ENCODE data around the gene ZC3H12D. TPM values are rescaled to one million over a fixed set of nuclear protein-coding genes. Genes with fewer than 3 reads are reported as not detected.
A peak's percentile ranks its signal among the peaks of the same experiment; 100 is the strongest.

ZC3H12D gene
- 100 to 1,000 TPM; 106 to 170 TPM for total RNA-seq

- Mint-ChIP-seq H3K4me3 (peak within 1 kb of the TSS; percentile 93 to 97), H3K36me3 (ENCODE audit: insufficient read depth in 2 of 2) (peaks cover 35% of the 10 kb centered on the region in 2 donors), H3K9me3 (no peaks in the 10 kb centered on the region), H3K4me1 (ENCODE audit: low read depth) (peaks cover 79% of the 10 kb centered on the region), H3K27me3 (ENCODE audit: low read depth) (no peaks in the 10 kb centered on the region), H3K27ac (peak within 1 kb of the TSS; percentile 98)
- ATAC-seq (replicated peaks in 1 of 2) (peak; percentile 76 to 85), DNase-seq (peak; percentile 84 to 87)
Measured at GRCh38 chr6:149484733-149485700, at the start of gene ZC3H12D. TSS of gene ZC3H12D (minus strand) at chr6:149485014. CDS start at chr6:149474543, 10,471 bp downstream.

GRCh38 chr6:149529650-149530049 is 44.8 kb upstream of the ZC3H12D start:
- H3K27ac Mint-ChIP-seq: no peak overlapping the region
- H3K4me3 Mint-ChIP-seq: no peak overlapping the region
- H3K27me3 Mint-ChIP-seq (ENCODE audit: low read depth): no peaks in the 10 kb centered on the region
- no peaks in the 10 kb centered on the region for H3K9me3 Mint-ChIP-seq
- DNase-seq (no peak), ATAC-seq (replicated peaks in 1 of 2) (no peak)
- H3K4me1 Mint-ChIP-seq (ENCODE audit: low read depth): peaks cover 26% of the 10 kb centered on the region
- H3K36me3 Mint-ChIP-seq (ENCODE audit: insufficient read depth in 2 of 2): peaks cover 7 to 31% of the 10 kb centered on the region in 2 donors

DNA sequence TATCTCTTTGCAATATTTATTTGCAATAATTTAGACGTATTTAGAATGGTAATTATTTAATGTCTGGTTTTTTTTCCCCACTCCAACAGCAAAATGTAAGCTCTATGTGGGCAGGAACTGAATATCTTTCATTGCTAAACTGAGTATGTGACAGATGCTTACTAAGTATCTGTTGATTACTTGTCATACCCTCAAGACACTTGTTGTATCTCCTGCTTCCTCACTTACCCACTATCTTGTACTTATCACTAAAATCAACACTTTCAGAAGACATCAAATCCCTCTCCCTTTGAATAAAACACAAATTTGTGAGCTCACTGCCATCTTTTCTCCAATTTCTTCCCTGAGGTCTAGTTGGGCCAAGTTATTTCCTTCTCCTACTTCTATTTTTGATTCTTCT is 30.7 kb upstream of the ZC3H12D start:
- Mint-ChIP-seq H3K4me1 (ENCODE audit: low read depth) (peaks cover 47% of the 10 kb centered on the region), H3K36me3 (ENCODE audit: insufficient read depth in 2 of 2) (peaks cover 15 to 21% of the 10 kb centered on the region in 2 donors), H3K9me3 (peaks cover 2 to 3% of the 10 kb centered on the region in 2 donors), H3K4me3 (peak overlapping the region in 1 of 2 donors; percentile 11), H3K27me3 (ENCODE audit: low read depth) (no peaks in the 10 kb centered on the region), H3K27ac (peak overlapping the region; percentile 91)
- peak; percentile 49 to 51 for ATAC-seq (replicated peaks in 1 of 2)
- DNase-seq: no peak

DNA sequence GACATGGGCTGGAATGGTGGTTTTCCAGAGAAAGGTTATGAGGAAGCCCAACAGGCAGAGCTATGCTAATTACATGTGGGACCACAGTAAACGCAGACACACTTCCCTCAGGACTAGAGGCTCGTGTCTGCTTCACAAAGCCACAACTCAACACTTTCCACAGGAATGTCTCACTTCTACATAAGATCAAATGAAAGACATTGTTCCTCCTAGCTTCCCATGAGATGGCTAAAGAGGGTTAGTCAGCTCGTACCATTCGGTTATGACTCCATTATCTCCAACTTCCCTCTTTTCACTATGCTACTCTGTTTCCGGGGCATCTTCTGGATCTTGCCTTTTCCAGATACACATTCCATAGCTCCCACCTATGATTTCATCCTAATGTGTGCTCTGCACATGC is 29.1 kb upstream of the ZC3H12D start:
- peaks cover 56% of the 10 kb centered on the region for H3K4me1 Mint-ChIP-seq (ENCODE audit: low read depth)
- no peak overlapping the region for H3K27ac Mint-ChIP-seq
- no peaks in the 10 kb centered on the region for H3K27me3 Mint-ChIP-seq (ENCODE audit: low read depth)

GRCh38 chr6:149510793-149511512 is 26.1 kb upstream of the ZC3H12D start:
- Mint-ChIP-seq H3K27me3 (ENCODE audit: low read depth) (no peaks in the 10 kb centered on the region), H3K9me3 (peaks cover 2 to 3% of the 10 kb centered on the region in 2 donors), H3K4me1 (ENCODE audit: low read depth) (peaks cover 65% of the 10 kb centered on the region), H3K27ac (peak overlapping the region; percentile 83), H3K4me3 (peak overlapping the region in 1 of 2 donors; percentile 8), H3K36me3 (ENCODE audit: insufficient read depth in 2 of 2) (peaks cover 16 to 17% of the 10 kb centered on the region in 2 donors)
- DNase-seq (no peak), ATAC-seq (replicated peaks in 1 of 2) (no peak)

More for the DNA sequence above, 29.1 kb upstream of the ZC3H12D start:
- no peak for ATAC-seq (replicated peaks in 1 of 2)
- peaks cover 17 to 25% of the 10 kb centered on the region in 2 donors for H3K36me3 Mint-ChIP-seq (ENCODE audit: insufficient read depth in 2 of 2)
- peaks cover 2 to 3% of the 10 kb centered on the region in 2 donors for H3K9me3 Mint-ChIP-seq
- DNase-seq: no peak
- no peak overlapping the region for H3K4me3 Mint-ChIP-seq

DNA sequence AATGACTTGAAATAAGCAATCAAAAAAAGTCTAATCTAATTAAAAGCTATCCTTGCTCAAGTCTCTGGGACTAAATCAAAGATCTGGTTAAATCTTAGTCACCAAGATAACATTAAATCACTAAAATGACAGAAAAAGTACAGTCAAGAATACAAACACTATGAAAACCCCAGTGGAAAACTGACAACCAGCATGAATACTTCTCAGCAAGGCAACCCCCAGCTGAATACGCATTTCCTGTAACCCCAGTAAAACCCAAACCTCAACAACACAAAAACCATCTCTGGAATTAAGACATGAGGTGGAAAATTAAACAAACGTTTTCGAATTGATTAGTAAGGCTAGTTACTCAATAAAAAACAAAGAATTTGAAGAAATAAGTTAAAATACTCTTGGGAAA is 23.7 kb upstream of the ZC3H12D start:
- Mint-ChIP-seq H3K27ac (peak overlapping the region; percentile 99), H3K4me3 (peak overlapping the region; percentile 26 to 76), H3K36me3 (ENCODE audit: insufficient read depth in 2 of 2) (peaks cover 6 to 14% of the 10 kb centered on the region in 2 donors), H3K27me3 (ENCODE audit: low read depth) (no peaks in the 10 kb centered on the region), H3K4me1 (ENCODE audit: low read depth) (peaks cover 76% of the 10 kb centered on the region), H3K9me3 (no peaks in the 10 kb centered on the region)
- DNase-seq (peak; percentile 60 to 63), ATAC-seq (replicated peaks in 1 of 2) (peak; percentile 94 to 95)

- peak overlapping the region; percentile 4 to 68 for H3K4me3 Mint-ChIP-seq
- H3K36me3 Mint-ChIP-seq (ENCODE audit: insufficient read depth in 2 of 2): peaks cover 2 to 14% of the 10 kb centered on the region in 2 donors
Measured at GRCh38 chr6:149503872-149504271, 19.1 kb upstream of the ZC3H12D start.

GRCh38 chr6:149503276-149503675 is 18.5 kb upstream of the ZC3H12D start:
- Mint-ChIP-seq H3K27me3 (ENCODE audit: low read depth) (no peaks in the 10 kb centered on the region), H3K4me1 (ENCODE audit: low read depth) (peaks cover 94% of the 10 kb centered on the region), H3K36me3 (ENCODE audit: insufficient read depth in 2 of 2) (peaks cover 2 to 17% of the 10 kb centered on the region in 2 donors), H3K9me3 (no peaks in the 10 kb centered on the region), H3K4me3 (peak overlapping the region in 1 of 2 donors; percentile 69), H3K27ac (peak overlapping the region; percentile 98)
- ATAC-seq (replicated peaks in 1 of 2): no peak
- DNase-seq: no peak

More at GRCh38 chr6:149503872-149504271, 19.1 kb upstream of the ZC3H12D start:
- peaks cover 93% of the 10 kb centered on the region for H3K4me1 Mint-ChIP-seq (ENCODE audit: low read depth)
- peak overlapping the region; percentile 98 for H3K27ac Mint-ChIP-seq
- no peak for DNase-seq
- no peaks in the 10 kb centered on the region for H3K27me3 Mint-ChIP-seq (ENCODE audit: low read depth)
- no peaks in the 10 kb centered on the region for H3K9me3 Mint-ChIP-seq
- ATAC-seq (replicated peaks in 1 of 2): no peak

DNA sequence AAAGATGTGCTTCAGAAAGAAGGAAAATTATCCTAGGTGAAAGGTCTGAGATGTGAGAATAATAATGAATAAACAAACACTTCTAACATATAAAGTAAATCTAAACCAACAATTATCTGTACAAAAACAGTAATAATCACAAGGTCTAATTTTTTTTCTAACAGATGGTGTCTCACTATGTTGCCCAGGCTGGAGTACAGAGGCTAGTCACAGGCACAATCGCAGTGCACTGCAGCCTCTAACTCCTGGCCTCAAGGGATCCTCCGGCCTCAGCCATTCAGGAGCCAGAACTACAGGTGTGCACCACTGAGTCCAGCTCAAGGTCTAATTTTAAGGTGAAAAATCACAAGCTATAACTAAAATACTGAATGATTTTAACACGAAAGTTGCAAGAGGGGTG is 17.0 kb upstream of the ZC3H12D start:
- ATAC-seq (replicated peaks in 1 of 2) (no peak), DNase-seq (no peak)
- Mint-ChIP-seq H3K27ac (peak overlapping the region; percentile 98), H3K27me3 (ENCODE audit: low read depth) (no peaks in the 10 kb centered on the region), H3K9me3 (no peaks in the 10 kb centered on the region), H3K4me3 (no peak overlapping the region), H3K4me1 (ENCODE audit: low read depth) (peaks cover 95% of the 10 kb centered on the region), H3K36me3 (ENCODE audit: insufficient read depth in 2 of 2) (peaks cover 2 to 25% of the 10 kb centered on the region in 2 donors)

DNA sequence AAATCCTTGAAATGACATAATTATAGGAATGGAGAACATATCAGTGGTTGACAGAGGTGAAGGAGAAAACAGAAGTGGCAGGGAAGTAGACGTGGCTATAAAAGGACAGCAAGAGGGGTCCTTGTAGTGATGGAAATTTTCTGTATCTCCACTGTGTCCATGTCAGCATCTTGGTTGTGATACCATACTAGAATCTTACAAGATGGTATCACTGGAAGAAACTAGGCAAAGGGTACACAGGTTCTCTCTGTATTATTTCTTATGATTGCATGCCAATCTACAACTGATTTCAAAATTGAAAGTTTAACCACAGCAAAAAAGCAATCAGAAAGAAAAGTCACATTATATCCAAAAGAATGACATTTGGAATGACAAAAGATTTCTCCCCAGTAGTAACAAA is 16.4 kb upstream of the ZC3H12D start:
- Mint-ChIP-seq H3K4me3 (peak overlapping the region; percentile 27 to 56), H3K4me1 (ENCODE audit: low read depth) (peaks cover 95% of the 10 kb centered on the region)

GRCh38 chr6:149500096-149500495 is 15.3 kb upstream of the ZC3H12D start:
- Mint-ChIP-seq H3K27me3 (ENCODE audit: low read depth) (no peaks in the 10 kb centered on the region), H3K9me3 (no peaks in the 10 kb centered on the region), H3K27ac (peak overlapping the region; percentile 97), H3K4me1 (ENCODE audit: low read depth) (peaks cover 95% of the 10 kb centered on the region), H3K4me3 (peak overlapping the region; percentile 57 to 63), H3K36me3 (ENCODE audit: insufficient read depth in 2 of 2) (peaks cover 0 to 22% of the 10 kb centered on the region in 2 donors)
- DNase-seq (no peak), ATAC-seq (replicated peaks in 1 of 2) (peak; percentile 40 to 54)

More for the DNA sequence above, 16.4 kb upstream of the ZC3H12D start:
- ATAC-seq (replicated peaks in 1 of 2) (peak; percentile 49 to 56), DNase-seq (no peak)
- H3K36me3 Mint-ChIP-seq (ENCODE audit: insufficient read depth in 2 of 2): peaks cover 2 to 29% of the 10 kb centered on the region in 2 donors
- H3K9me3 Mint-ChIP-seq: no peaks in the 10 kb centered on the region
- H3K27me3 Mint-ChIP-seq (ENCODE audit: low read depth): no peaks in the 10 kb centered on the region
- peak overlapping the region; percentile 98 for H3K27ac Mint-ChIP-seq

GRCh38 chr6:149499066-149499465 is 14.3 kb upstream of the ZC3H12D start:
- DNase-seq (no peak), ATAC-seq (replicated peaks in 1 of 2) (no peak)
- Mint-ChIP-seq H3K4me3 (peak overlapping the region in 1 of 2 donors; percentile 66), H3K36me3 (ENCODE audit: insufficient read depth in 2 of 2) (peaks cover 0 to 22% of the 10 kb centered on the region in 2 donors), H3K9me3 (no peaks in the 10 kb centered on the region), H3K27me3 (ENCODE audit: low read depth) (no peaks in the 10 kb centered on the region), H3K27ac (peak overlapping the region; percentile 91), H3K4me1 (ENCODE audit: low read depth) (peaks cover 99% of the 10 kb centered on the region)

DNA sequence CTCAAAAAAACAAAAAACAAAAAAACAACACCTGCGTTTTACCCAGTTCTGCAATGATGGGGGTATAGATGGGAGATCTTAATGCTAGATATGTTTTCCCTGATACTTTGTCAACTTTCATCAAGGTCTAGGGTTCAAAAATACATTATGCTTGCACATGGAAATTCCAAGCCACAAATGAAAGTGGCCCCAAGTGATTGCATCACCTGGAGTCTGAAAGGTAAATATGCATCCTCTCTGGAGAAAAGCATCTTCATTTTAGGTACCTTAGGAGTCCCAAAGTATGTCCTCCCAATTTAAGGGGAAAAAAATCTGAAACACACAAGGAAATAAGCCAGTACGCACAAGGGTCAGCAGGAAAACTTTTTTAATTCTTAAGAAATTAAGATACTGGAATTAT is 12.6 kb upstream of the ZC3H12D start:
- peaks cover 98% of the 10 kb centered on the region for H3K4me1 Mint-ChIP-seq (ENCODE audit: low read depth)
- H3K9me3 Mint-ChIP-seq: peaks cover 0 to 2% of the 10 kb centered on the region in 2 donors
- peaks cover 2 to 26% of the 10 kb centered on the region in 2 donors for H3K36me3 Mint-ChIP-seq (ENCODE audit: insufficient read depth in 2 of 2)
- ATAC-seq (replicated peaks in 1 of 2) (no peak), DNase-seq (no peak)
- H3K4me3 Mint-ChIP-seq: peak overlapping the region; percentile 74 to 87
- peak overlapping the region; percentile 100 for H3K27ac Mint-ChIP-seq
- no peaks in the 10 kb centered on the region for H3K27me3 Mint-ChIP-seq (ENCODE audit: low read depth)
